ENCODE data around the gene SYNGR3. TPM values are rescaled to one million over a fixed set of nuclear protein-coding genes. Genes with fewer than 3 reads are reported as not detected.

SYNGR3 gene
- total and polyA plus RNA-seq, 2 donors from 2014 or later = 2.2 to 4.6 TPM

- no peak for FAIRE-seq
Measured at GRCh38 chr16:1990101-1990350, 256 bp downstream of the SYNGR3 start.

GRCh38 chr16:1990351-1991134 lies 773 bp downstream of the SYNGR3 start:
- no peaks in the 10 kb centered on the region for H3K9me3 ChIP-seq (ENCODE audit: control insufficient read depth in 2 of 3, insufficient read depth in 1 of 3, low read length in 3 of 3)
- peak overlapping the region in 1 of 3 donors; percentile 39 for H3K4me3 ChIP-seq (ENCODE audit: low read length in 3 of 3)
- DNase-seq = peak in 4 of 5 donors; percentile 55 to 82 (median 64)
- peaks cover 19% of the 10 kb centered on the region for H3K27me3 ChIP-seq (ENCODE audit: control insufficient read depth, insufficient read depth, low read length)
- no peak for TF ChIP-seq CTCF (IDR thresholded peaks at IDR 0.05; ENCODE audit: borderline replicate concordance, extremely low read depth, insufficient read depth)
- H3K9ac ChIP-seq (ENCODE audit: low read length in 3 of 3) = peak overlapping the region in 2 of 3 donors; percentile 46
- H3K36me3 ChIP-seq (ENCODE audit: control insufficient read depth in 2 of 3, insufficient read depth in 3 of 3, low read length in 3 of 3) = peaks cover 0 to 11% (median 8%) of the 10 kb centered on the region in 3 donors
- no peak overlapping the region for H3K27ac ChIP-seq (ENCODE audit: low read depth in 2 of 2, low read length in 2 of 2)
- H3K4me1 ChIP-seq (ENCODE audit: control insufficient read depth in 2 of 3, insufficient read depth in 2 of 3, low read depth in 1 of 3, low read length in 3 of 3) = peaks cover 0 to 14% (median 0%) of the 10 kb centered on the region in 3 donors
- intact Hi-C loops (cut with DNase I) = no loop called here
- FAIRE-seq = no peak

More at GRCh38 chr16:1990101-1990350, 256 bp downstream of the SYNGR3 start:
- H3K9ac ChIP-seq (ENCODE audit: low read length in 3 of 3) = no peak overlapping the region
- H3K27ac ChIP-seq (ENCODE audit: low read depth in 2 of 2, low read length in 2 of 2) = no peak overlapping the region
- no peaks in the 10 kb centered on the region for H3K9me3 ChIP-seq (ENCODE audit: control insufficient read depth in 2 of 3, insufficient read depth in 1 of 3, low read length in 3 of 3)
- peaks cover 19% of the 10 kb centered on the region for H3K27me3 ChIP-seq (ENCODE audit: control insufficient read depth, insufficient read depth, low read length)
- intact Hi-C loops (cut with DNase I) = no loop called here
- peaks cover 0 to 12% (median 8%) of the 10 kb centered on the region in 3 donors for H3K36me3 ChIP-seq (ENCODE audit: control insufficient read depth in 2 of 3, insufficient read depth in 3 of 3, low read length in 3 of 3)
- peaks cover 0 to 19% (median 4%) of the 10 kb centered on the region in 3 donors for H3K4me1 ChIP-seq (ENCODE audit: control insufficient read depth in 2 of 3, insufficient read depth in 2 of 3, low read depth in 1 of 3, low read length in 3 of 3)
- no peak for DNase-seq
- H3K4me3 ChIP-seq (ENCODE audit: low read length in 3 of 3) = no peak overlapping the region
- TF ChIP-seq CTCF (IDR thresholded peaks at IDR 0.05; ENCODE audit: borderline replicate concordance, extremely low read depth, insufficient read depth) = no peak

GRCh38 chr16:1991135-1991551 lies 1.4 kb downstream of the SYNGR3 start:
- intact Hi-C loops (cut with DNase I) = no loop called here
- Histone ChIP-seq H3K4me1 (ENCODE audit: control insufficient read depth in 2 of 3, insufficient read depth in 2 of 3, low read depth in 1 of 3, low read length in 3 of 3) (peaks cover 0 to 14% (median 0%) of the 10 kb centered on the region in 3 donors), H3K4me3 (ENCODE audit: low read length in 3 of 3) (peak overlapping the region in 1 of 3 donors; percentile 39), H3K9me3 (ENCODE audit: control insufficient read depth in 2 of 3, insufficient read depth in 1 of 3, low read length in 3 of 3) (no peaks in the 10 kb centered on the region), H3K27ac (ENCODE audit: low read depth in 2 of 2, low read length in 2 of 2) (no peak overlapping the region), H3K36me3 (ENCODE audit: control insufficient read depth in 2 of 3, insufficient read depth in 3 of 3, low read length in 3 of 3) (peaks cover 0 to 5% (median 4%) of the 10 kb centered on the region in 3 donors), H3K27me3 (ENCODE audit: control insufficient read depth, insufficient read depth, low read length) (peaks cover 19% of the 10 kb centered on the region), H3K9ac (ENCODE audit: low read length in 3 of 3) (peak overlapping the region in 1 of 3 donors; percentile 46)
- TF ChIP-seq CTCF (IDR thresholded peaks at IDR 0.05; ENCODE audit: borderline replicate concordance, extremely low read depth, insufficient read depth) = no peak
- FAIRE-seq (no peak), DNase-seq (no peak)
